Activated CD8-positive, alpha-beta memory T cell treated with anti-CD3 and anti-CD28 coated beads for 1 hour (primary cell): ENCODE data around the gene C2orf92.
"Not testable (repeated sequence)": the region's sequence is repeated elsewhere in the genome, so short reads cannot be mapped to it uniquely, and the experiment has no call there.

Experiments used
- DNase-seq, 2 donors: peaks; one replicate each; pipeline ENCODE4 v3.0.0-alpha.2; 2020; ENCODE audit warnings: low read depth in 1 of 2; ENCODE audit errors: extremely low read depth in 1 of 2

Gene C2orf92

DNA sequence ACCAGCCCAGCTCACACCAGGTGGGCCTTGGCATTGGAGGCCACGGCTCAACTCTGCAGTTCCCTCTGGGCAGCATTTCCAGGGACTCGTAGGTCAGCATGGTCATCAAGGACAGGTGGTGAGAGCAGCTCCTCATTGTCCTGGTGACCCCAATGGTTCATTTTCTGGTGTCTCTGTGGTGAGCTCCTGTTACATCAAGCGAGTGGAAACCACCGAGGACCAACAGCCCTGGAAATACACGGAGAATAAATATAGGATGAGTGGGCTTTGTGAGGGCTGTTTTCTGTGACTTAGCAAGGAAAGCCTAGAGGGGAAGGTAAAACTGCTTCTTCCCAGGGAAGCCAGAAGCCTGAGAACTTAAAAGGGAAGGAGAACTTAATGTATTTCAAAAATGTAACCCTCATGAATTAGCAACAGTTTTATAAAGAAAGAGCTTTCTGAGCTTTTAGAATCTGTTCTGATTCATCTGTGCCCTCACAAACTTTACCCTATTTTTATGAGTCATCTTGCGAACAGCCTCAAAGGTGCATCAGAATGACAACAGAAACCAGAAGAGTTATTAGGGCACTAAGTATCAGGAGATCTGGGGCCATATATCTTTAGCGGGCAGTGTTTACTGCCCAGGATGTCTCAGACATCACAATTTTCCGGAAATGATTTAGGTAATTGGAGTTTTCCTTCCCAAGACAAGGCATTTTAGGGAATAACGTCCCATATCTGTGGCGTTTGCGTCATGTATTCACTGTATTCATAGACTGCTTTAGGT, 18.7 kb downstream of the C2orf92 start:
- DNase-seq = no peak

GRCh38 chr2:97691166-97691565, 21.7 kb downstream of the C2orf92 start:
- DNase-seq = no peak

DNA sequence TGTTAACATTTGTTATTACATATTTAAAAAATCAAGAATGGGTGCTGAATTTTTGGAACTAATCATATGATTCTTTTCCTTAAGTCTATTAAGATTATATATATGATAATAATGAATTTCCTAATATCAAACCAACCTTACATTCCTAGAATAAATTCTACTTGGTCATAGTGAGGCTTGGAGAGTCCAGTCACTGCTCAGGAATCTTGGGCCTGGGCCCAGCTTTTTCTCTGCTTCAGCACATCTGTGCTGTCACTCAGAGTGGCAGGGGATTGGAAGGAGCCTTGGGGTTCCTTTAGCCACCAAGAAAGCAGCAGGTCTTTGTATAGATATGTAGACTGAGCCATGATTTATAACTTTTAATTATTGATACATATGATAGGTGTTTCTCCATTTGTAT, 24.0 kb downstream of the C2orf92 start:
- DNase-seq = no peak

DNA sequence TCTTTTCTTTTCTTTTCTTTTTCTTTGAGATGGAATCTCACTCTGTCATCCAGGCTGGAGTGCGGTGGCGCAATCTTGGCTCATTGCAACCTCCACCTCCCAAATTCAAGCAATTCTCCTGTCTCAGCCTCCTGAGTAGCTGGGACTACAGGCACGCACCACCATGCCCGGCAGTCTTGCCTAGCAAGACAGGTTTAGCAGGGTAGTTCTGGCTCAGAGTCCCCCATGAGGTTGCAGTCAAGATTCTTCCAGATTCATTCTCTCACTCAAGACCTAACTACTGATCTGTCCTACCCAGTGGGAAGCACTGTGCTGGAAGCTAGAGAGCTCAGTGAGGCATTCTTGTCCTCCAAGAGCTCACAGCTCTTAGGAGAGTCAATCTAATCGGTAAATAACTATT, 26.2 kb downstream of the C2orf92 start:
- no peak for DNase-seq

- DNase-seq = peak; percentile 86 to 96
Measured at GRCh38 chr2:97697252-97698235, 28.0 kb downstream of the C2orf92 start.

DNA sequence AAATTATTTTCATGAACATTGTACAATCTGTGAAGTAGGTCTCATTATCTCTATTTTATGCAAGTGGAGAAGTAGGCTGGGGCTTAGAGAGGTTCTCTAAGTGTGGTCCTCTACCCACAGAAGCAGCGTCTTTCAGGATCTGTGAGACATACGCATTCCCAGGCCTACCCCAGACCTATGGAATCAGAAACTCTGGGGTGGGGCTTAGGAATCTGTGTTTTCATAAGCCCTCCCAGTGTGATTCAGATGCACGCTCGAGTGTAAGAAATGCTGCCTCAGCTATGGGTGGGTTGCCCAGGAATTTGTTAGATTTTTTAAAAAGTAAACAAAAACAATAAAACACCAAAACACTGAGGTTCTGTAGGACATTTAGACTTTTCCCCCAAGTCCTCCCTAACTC, 29.0 kb downstream of the C2orf92 start:
- no peak for DNase-seq

DNA sequence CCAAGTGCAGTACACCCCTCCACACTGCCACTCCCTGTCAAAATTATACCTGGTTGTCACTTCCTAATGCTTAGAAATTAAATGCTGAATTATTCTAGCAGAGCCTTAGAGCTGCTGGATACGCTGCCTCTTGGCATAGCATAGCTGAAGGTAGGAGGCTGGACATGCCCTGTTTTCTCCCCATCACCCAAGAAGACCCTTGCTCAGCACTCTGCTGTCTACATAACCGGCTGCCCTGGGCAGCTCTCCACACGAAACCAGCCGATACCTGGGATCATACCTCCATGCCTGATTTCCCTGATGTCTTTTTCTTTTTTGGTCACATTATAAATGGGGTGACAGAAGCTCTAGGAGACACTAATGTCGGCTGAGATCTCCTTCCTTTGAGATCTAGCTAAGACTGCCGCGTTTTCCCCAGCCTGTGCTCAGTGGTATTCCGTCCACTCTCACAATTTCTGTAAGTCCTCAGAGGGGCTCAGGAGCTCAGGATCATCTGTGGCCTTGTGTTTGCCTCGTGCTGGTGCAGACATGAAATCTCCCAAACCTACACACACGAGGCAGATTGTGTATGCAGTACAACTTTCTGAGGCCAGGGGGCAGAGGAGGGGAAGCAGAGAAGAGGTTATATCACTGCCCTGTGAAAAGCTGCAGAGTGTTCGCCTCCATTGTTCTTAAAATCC, 30.4 kb downstream of the C2orf92 start:
- peak in 1 of 2 donors; percentile 46 for DNase-seq

GRCh38 chr2:97701186-97701585, 31.7 kb downstream of the C2orf92 start:
- DNase-seq = no peak

DNA sequence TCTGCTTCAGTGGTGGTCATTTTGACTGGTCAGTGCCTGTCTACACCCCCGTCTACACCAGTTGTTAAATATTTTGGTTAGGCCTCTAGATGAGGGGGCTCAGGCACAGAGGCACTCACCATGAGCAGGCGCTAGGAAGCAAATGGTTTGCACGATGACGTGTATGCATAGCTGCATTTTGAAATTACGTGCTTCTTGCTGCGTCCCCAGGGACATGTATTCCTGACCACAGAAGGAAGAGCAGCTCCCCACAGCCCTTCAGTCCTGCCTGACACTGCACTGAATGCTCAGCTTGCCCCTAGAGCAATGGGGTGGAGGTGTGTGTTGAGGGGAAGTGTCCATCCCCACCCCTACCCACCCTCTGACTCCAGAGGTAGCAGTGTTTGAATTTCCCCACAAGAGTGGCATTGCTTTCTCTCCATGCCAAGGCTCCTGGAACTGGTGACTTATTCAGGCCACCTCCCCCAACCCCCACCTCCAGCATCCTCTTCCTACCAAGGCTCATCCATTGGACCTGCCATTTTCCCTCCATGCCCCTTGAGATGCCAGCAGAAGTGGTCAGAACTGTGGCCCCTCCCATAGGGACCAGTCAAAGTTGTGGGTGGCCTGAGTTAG, 32.4 kb downstream of the C2orf92 start:
- DNase-seq = no peak

DNA sequence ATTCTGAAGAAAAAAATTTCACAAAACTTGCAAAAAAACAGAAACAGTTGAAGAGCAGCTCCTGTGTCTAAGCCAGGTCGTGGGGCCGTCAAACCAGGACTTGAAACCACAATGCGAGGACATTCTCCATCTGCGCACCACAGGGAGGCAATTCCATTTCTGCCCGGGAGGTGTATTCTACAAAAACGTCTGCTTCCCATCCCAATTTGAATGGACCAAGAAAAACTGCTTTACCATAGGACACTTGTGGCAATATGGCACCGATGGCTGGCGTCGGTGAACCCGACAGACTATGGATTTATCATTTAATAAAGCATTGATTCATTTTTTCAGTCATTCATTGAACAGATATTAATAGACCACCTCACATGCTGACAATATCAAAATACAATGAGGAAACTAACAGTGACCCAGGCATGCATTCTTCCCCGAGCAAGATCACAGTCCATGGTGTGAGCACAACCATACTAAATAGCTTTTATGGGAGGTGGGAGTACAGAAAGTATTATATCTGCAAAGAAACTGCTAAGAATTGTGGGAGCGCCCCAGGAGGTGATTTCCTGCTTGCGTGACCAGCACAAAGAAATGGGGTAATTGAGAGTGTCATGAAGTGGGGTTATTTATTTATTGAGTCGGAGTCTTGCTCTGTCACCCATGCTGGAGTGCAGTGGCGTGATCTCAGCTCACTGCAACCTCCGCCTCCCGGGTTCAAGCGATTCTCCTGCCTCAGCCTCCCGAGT, 33.4 kb downstream of the C2orf92 start:
- DNase-seq = no peak

GRCh38 chr2:97703741-97704140, 34.2 kb downstream of the C2orf92 start:
- DNase-seq = no peak

GRCh38 chr2:97704989-97705388, 35.5 kb downstream of the C2orf92 start:
- no peak for DNase-seq

DNA sequence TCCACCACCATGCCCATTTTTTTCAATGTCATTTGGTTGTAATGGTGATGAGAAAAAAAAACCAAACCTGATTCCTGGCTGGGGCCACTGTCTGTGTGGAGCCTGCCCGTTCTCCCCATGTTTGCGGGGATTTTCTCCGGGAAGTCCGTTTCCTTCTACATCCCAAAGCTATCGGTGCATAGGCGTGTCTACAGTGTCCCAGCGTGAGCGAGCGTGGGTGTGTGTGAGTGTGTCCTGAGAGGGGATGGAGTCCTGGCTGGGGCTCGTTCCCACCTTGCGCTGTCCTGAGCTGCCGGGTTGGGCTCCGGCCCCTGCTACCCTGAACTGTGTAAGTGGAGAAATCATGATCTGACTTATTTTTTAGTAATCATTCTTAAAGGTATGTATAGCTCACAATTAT, 36.6 kb downstream of the C2orf92 start:
- no peak for DNase-seq

DNA sequence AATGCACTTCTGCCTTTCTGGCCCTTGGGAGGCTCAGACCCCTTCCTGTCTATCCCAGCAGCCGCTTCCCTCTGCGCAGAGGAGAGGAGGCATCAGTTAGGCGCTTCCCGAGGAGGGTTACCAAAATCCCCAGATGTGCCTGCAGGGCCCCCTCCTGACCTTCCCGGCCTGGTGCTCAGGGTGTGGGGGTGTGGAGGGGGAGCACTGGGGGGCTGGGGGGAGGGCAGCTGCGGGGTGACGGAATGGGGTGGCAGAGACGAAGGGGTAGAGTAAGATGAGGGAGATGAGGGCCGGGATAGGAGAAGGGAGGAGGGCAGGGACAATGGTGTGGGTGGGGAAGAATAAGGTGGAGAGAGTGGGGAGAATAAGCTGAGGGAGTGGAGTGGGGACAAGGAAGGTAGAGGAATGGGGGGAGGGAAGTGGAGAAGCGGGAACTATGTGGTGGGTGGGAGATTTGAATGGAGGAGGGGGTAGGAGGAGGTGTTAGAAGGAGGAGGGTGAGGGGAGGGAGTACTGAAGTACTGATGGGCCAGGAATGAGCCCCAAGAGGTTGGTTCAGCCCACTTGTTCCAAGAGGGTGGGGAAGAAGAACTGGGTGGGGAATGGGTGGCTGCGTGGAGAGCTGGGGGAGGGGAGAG, 37.3 kb downstream of the C2orf92 start:
- no peak for DNase-seq

DNA sequence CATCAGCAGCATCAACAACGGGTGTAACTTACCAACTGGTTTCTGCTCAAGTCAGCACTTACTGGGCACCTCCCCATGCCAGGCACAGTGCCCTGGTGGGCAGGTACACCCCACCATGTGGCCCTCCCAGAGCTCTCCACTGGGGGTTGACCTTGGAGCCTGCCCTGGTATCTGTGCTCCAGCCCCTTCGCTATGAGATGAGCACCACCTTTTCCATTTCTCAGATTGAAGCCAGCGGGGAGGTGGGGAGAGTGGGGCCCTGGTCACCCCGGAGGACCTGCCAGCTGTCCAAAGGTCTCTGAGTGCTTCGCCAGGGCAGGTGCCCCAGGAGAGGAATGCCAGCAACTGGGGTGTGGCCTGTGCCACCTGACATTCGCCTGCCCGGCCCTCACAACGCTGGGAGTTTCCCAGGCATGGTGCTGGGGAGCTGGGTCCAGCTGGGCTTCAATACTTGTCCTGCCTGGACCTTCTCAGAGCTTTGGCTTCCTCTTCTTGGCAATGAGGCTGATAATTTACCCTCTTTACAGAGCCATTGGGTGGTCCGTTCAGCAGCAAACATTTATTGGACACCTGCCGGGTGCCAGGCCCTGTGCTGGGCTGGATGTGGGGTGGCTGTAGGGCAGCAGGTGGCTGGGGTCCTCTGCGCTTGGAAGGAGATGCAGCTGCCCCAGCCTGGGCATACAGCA, 38.0 kb downstream of the C2orf92 start:
- DNase-seq = no peak

DNA sequence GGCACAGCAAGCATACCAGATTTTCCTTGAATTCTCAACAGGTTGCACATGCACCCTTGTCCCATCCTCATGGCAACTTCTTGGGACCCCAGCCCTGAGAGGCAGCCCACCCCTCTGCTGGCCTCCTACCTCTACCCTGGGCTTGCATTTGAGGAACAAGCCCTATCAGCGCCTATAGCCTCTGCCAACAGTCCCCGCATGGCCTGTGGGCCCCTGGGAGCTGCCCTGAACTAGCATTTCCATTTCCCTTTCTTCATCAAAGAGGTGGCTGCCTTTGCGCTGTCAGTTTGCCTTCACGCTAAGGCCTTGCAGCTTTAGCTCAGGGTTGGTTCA, 38.5 kb downstream of the C2orf92 start:
- DNase-seq = no peak

GRCh38 chr2:97708608-97709007, 39.1 kb downstream of the C2orf92 start:
- no peak for DNase-seq

GRCh38 chr2:97711394-97711711, 41.8 kb downstream of the C2orf92 start:
- DNase-seq = no peak

DNA sequence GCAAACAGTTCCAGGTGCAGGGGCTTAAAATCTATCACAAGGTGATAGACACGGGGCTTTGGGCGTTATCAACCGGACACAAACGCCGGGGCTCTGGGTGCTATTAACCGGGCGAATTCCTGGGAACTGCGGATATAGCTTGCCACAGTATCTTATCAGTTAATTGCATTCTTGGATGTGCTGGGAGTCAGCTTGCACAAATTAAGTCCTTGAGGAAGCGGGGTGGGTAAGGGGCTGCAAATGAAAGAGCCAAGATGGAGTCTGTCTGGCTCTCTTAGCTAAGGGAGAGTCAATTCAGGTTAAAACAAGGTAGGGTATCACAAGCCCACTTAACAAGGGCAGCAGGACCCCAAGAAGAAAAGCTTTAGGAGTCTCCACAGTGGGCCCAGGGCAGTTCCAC, 42.7 kb downstream of the C2orf92 start:
- not testable (repeated sequence) for DNase-seq
